ENCODE data around the gene SULT2B1.
A peak's percentile ranks its signal among the peaks of the same experiment; 100 is the strongest.

Gene SULT2B1

DNA sequence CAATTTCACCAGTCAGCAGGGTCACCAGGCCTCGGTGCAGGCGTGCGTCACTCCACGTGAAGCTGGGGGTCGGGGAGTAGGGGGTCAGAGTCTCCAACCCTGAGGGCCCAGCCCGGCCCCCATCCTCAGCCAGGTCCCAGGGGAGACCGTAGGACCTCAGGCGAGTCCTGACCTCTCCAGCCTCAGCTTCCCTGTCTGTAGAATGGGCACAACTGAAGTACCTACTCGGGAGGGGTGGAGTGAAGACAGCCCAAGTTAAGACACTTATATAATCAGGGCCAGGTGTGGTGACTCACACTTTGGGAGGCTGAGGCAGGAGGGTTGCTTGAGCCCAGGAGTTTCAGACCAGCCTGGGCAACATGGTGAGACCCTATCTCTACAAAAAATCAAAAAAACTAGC lies 51.9 kb downstream of the SULT2B1 start:
- ChIA-PET POLR2A (no interaction called here), CTCF (interaction anchor here (4.7 kb wide), 1 partner anchor 15 kb away, joined by 24 read pairs; no protein-coding TSS in a partner anchor)
- no peak for TF ChIP-seq CTCF (IDR thresholded peaks at IDR 0.05; ENCODE audit: control extremely low read depth, extremely low read depth, low read depth, missing control alignments)

DNA sequence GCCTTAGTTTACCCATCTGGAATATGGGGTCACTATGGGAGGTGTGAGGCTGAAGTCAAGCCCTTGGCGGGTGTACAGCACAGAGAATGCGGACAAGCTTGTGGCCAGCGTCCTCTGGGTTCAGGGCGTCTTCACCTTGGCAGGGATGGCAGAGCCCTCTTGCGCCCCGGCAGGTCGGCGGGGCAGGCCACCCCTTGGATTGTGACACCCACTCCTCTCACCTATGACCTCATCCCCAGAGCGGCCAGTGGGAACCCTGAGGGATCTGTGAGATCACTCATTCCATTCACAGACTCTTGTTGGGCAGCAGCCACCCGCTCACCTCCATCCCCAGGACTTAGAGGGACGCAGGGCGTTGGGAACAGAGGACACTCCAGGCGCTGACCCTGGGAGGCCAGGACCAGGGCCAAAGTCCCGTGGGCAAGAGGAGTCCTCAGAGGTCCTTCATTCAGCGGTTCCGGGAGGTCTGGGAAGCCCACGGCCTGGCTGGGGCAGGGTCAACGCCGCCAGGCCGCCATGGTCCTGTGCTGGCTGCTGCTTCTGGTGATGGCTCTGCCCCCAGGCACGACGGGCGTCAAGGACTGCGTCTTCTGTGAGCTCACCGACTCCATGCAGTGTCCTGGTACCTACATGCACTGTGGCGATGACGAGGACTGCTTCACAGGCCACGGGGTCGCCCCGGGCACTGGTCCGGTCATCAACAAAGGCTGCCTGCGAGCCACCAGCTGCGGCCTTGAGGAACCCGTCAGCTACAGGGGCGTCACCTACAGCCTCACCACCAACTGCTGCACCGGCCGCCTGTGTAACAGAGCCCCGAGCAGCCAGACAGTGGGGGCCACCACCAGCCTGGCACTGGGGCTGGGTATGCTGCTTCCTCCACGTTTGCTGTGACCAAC lies 54.7 kb downstream of the SULT2B1 start, which contains the start of gene SPACA4:
SPACA4 (plus strand) TSS at position 280 of the 896 bp plus-strand sequence; CDS start at position 517, 237 bp downstream.
- DNase-seq (ENCODE audit: extremely low spot score) = no peak
- CTCF ChIA-PET = interaction anchor here (0.8 to 5.2 kb wide), 11 partner anchors 10 to 292 kb away, joined by 3 to 43 read pairs (median 5); partner anchors contain the start of genes RPL18 and SPHK2
- POLR2A ChIA-PET = no interaction called here
- no peak for TF ChIP-seq CTCF (IDR thresholded peaks at IDR 0.05; ENCODE audit: control extremely low read depth, extremely low read depth, low read depth, missing control alignments)

More for the DNA sequence above, 51.9 kb downstream of the SULT2B1 start:
- DNase-seq (ENCODE audit: extremely low spot score) = no peak

- POLR2A ChIA-PET = no interaction called here
Measured at GRCh38 chr19:48607359-48607755, 55.4 kb downstream of the SULT2B1 start.

DNA sequence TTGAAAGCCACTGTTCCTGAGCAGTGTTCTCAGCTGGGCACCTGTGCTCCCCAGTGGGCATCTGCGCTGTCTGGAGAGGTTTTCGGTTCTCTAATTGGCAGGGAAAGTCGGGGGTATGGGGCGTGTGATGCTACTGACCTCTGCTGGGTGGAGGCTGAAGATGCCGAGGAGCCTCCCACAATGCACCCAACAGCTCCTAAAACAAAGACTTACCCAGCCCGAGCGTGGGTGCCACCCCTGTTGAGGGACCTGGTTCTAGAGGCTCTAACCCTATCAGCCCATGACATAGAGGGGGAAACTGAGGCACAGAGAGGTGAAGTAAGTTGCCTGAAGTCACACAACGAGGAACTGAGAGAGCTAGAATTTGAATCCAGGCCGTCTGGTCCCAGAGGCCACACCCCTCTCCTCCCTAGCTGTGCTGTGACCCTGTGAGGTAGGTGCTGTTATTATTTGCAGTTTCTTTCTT lies 56.9 kb downstream of the SULT2B1 start:
- POLR2A ChIA-PET = interaction anchor here (0.7 to 1.8 kb wide), 4 partner anchors 9 to 1031 kb away, joined by 3 to 38 read pairs (median 8); partner anchors contain the start of genes EMP3, RPL18, RRAS and SPHK2
- CTCF ChIA-PET = interaction anchor here (0.6 to 5.2 kb wide), 24 partner anchors 9 to 344 kb away, joined by 3 to 43 read pairs (median 5); partner anchors contain the start of genes RPL18 and SPHK2
- TF ChIP-seq CTCF (IDR thresholded peaks at IDR 0.05; ENCODE audit: control extremely low read depth, extremely low read depth, low read depth, missing control alignments) = peak; percentile 65
- peak; percentile 80 for DNase-seq (ENCODE audit: extremely low spot score)

More at GRCh38 chr19:48607359-48607755, 55.4 kb downstream of the SULT2B1 start:
- CTCF ChIA-PET = interaction anchor here (0.9 to 5.2 kb wide), 9 partner anchors 11 to 293 kb away, joined by 3 to 43 read pairs (median 13); partner anchors contain the start of genes RPL18 and SPHK2
- no peak for DNase-seq (ENCODE audit: extremely low spot score)
- TF ChIP-seq CTCF (IDR thresholded peaks at IDR 0.05; ENCODE audit: control extremely low read depth, extremely low read depth, low read depth, missing control alignments) = no peak

GRCh38 chr19:48609571-48610108 lies 57.7 kb downstream of the SULT2B1 start:
- no peak for DNase-seq (ENCODE audit: extremely low spot score)
- no peak for TF ChIP-seq CTCF (IDR thresholded peaks at IDR 0.05; ENCODE audit: control extremely low read depth, extremely low read depth, low read depth, missing control alignments)
- POLR2A ChIA-PET = interaction anchor here (0.7 to 1.8 kb wide), 2 partner anchors 8 to 284 kb away, joined by 7 to 38 read pairs; partner anchors contain the start of genes EMP3, RPL18 and SPHK2
- CTCF ChIA-PET = interaction anchor here (0.7 to 5.2 kb wide), 16 partner anchors 8 to 345 kb away, joined by 3 to 43 read pairs (median 7); partner anchors contain the start of genes RPL18 and SPHK2

DNA sequence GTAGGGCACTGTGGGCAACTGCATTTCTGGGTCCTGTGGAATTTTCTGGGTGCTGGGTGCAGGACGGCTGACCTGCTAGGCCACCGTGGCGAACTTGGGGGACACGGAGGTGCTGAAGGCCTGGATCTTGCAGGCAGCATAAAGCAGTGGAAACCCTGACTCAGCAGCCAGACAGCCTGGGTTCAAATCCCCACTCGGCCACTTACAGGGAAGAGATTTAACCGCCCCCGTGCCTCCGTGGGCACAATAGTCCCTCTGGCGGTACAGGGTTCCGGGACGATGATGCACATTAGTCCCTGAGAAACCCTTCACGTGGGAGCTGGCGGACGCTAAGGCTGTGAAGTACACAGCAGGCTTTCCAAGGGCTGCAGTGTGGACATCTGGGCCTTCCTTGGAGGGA lies 59.9 kb downstream of the SULT2B1 start:
- ChIA-PET CTCF (no interaction called here), POLR2A (no interaction called here)
- no peak for DNase-seq (ENCODE audit: extremely low spot score)
- no peak for TF ChIP-seq CTCF (IDR thresholded peaks at IDR 0.05; ENCODE audit: control extremely low read depth, extremely low read depth, low read depth, missing control alignments)
